Peyer's patch (tissue), 4 donors: ENCODE results near the gene EIF4G1. TPM values are rescaled to one million over a fixed set of nuclear protein-coding genes. Genes with fewer than 3 reads are reported as not detected.

Experiments
- DNase-seq, 3 donors: peaks; one replicate each; pipeline ENCODE4 v3.0.0-alpha.2; 2017 to 2019
- H3K27ac ChIP-seq, 4 donors: fragments of 200-600 bp; sonication (generic); one replicate each; pipeline ENCODE4 v1.5.1; 2016 to 2019
- H3K27me3 ChIP-seq, 2 donors: fragments of 200-600 bp; sonication (generic); one replicate each; pipeline ENCODE4 v1.5.1; 2019
- H3K36me3 ChIP-seq, 3 donors: fragments of 200-600 bp; sonication (generic); one replicate each; pipeline ENCODE4 v1.5.1; 2016 to 2019
- H3K4me1 ChIP-seq, 4 donors: fragments of 200-600 bp; sonication (generic); one replicate each; pipeline ENCODE4 v1.5.1; 2016 to 2019
- H3K4me3 ChIP-seq, 4 donors: fragments of 200-600 bp; sonication (generic); 1 replicate in 3 of 4; 2 replicates in 1 of 4; pipeline ENCODE4 v1.5.1; 2016 to 2019; ENCODE audit warnings: mild to moderate bottlenecking in 1 of 4
- H3K9me3 ChIP-seq, 4 donors: fragments of 200-600 bp; sonication (generic); one replicate each; pipeline ENCODE4 v1.5.1; 2016 to 2019; ENCODE audit warnings: mild to moderate bottlenecking in 1 of 4
- POLR2A ChIP-seq, 2 donors: fragments of 450-650 bp; IDR thresholded peaks; one replicate each; pipeline ENCODE4 v1.5.1; 2017; ENCODE audit warnings: antibody characterized with exemption in 2 of 2, mild to moderate bottlenecking in 2 of 2, moderate library complexity in 2 of 2
- total RNA-seq, 4 donors: library from RNA; depleted of rRNA; stranded (reverse); fragments of >200 nt; gene quantifications; one replicate each; pipeline ENCODE4 v1.1.0, GENCODE V29; 2016
- TF ChIP-seq, protein P1 (sequence below), 6 experiments: fragments of 450-650 bp in 4 of 6; fragments of 200-600 bp in 2 of 6; sonication (generic) in 1 of 6; IDR thresholded peaks; one replicate each; pipeline ENCODE4 v1.5.1; 2017 to 2019; ENCODE audit warnings: antibody characterized with exemption in 6 of 6, mild to moderate bottlenecking in 3 of 6, moderate library complexity in 1 of 6

EIF4G1 gene
- total RNA-seq, 4 donors from 2014 or later = 209 to 295 (median 244) TPM

DNA sequence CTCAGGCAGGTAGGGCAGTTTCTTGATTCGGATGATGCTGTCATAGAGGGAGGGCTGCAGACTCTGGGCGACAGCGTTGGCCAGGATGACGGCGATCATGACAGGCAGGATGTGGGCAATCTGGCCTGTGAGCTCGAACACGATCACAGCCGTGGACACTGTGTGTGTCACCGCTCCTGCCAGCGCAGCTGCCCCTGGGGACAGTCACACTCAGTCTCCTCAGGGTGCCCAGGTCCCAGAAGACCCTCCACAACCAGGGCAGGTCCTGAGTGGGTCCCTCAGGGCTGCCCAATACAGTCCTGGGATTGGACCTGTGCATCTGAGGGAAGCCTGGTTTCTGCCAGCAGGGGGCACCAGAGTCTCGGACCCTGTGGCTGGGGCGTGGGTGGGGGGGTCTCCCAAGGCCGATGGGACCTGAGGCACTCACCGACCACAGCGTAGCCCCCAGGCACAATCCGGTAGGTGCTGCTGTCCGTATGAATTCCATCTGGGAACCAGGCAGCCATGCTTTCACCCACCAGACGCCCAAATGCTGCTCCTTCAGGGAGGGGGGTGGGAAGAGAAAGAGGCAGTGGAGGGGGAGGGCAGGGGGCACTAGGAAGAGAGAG is 39.8 kb downstream of the EIF4G1 start:
- TF ChIP-seq, protein P1, sequence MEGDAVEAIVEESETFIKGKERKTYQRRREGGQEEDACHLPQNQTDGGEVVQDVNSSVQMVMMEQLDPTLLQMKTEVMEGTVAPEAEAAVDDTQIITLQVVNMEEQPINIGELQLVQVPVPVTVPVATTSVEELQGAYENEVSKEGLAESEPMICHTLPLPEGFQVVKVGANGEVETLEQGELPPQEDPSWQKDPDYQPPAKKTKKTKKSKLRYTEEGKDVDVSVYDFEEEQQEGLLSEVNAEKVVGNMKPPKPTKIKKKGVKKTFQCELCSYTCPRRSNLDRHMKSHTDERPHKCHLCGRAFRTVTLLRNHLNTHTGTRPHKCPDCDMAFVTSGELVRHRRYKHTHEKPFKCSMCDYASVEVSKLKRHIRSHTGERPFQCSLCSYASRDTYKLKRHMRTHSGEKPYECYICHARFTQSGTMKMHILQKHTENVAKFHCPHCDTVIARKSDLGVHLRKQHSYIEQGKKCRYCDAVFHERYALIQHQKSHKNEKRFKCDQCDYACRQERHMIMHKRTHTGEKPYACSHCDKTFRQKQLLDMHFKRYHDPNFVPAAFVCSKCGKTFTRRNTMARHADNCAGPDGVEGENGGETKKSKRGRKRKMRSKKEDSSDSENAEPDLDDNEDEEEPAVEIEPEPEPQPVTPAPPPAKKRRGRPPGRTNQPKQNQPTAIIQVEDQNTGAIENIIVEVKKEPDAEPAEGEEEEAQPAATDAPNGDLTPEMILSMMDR (IDR thresholded peaks at IDR 0.05) = peak; percentile 20 to 80 (median 66)
- TF ChIP-seq POLR2A (IDR thresholded peaks at IDR 0.05) = no peak

DNA sequence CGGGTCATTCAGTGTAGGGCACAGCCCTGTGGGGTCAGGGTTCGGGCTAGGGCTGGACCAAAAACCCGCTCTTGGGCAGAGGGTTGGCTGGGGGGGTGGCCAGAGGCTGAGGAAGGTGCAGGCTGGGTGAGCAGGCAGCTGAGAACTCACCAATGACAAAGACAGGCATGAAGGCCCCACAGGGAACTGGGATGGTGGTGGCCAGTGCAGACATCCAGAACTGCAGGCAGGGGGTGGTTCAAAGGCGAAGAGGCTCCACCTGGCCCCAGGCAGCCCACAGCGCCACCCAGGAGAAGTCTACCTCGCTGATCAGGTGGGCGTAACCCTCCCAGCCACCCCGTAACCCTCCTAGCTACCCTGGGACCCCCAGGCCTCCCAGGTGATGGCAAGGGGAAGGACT is 40.3 kb downstream of the EIF4G1 start:
- H3K36me3 ChIP-seq = peaks cover 0 to 23% (median 0%) of the 10 kb centered on the region in 3 donors
- TF ChIP-seq, protein P1 (IDR thresholded peaks at IDR 0.05) = no peak
- no peak for TF ChIP-seq POLR2A (IDR thresholded peaks at IDR 0.05)
- DNase-seq = peak in 1 of 3 donors; percentile 46

More for the DNA sequence above, 39.8 kb downstream of the EIF4G1 start:
- Histone ChIP-seq H3K4me1 (peaks cover 0 to 24% (median 0%) of the 10 kb centered on the region in 4 donors), H3K4me3 (no peak overlapping the region), H3K36me3 (peaks cover 0 to 23% (median 0%) of the 10 kb centered on the region in 3 donors), H3K9me3 (no peaks in the 10 kb centered on the region), H3K27ac (peak overlapping the region in 1 of 4 donors; percentile 5), H3K27me3 (no peaks in the 10 kb centered on the region)
- DNase-seq = peak in 2 of 3 donors; percentile 64 to 82

DNA sequence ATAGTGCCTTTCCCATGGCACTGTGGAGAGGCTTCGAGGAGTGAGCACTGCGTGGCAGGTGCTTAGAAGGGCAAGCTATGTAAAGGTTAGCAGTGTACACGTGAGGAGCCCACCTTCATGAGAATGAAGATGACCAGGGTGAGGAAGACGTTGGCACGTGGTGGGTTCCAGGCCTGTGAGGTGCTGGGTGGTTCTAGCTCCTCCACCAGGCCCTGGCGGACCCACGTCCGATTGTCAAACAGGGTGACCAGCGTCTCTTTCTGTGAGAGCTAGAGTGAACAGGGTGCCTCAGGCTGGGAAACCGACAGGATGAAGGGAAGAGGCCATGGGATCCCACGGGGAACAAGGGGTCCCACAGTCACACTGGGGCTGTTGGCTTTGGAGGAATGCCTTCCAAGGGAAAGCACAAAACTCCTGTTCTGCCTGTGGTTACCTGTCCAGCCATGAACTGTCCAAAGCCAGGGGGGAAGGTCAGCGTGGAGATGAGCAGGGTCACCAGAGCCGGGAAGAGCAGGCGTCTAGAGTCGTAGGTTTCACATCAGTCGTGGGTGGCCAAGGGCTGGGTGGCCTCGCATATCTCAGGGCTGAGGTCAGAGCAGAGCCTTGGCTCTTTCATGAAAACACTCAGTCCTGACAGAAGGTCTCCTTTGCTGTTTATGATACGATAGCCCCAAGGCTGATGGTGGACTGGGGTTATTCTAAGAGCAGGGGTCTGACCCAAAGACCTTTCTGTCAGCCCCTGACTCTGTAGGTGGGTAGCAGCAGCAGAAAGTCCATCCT is 41.0 kb downstream of the EIF4G1 start:
- TF ChIP-seq POLR2A (IDR thresholded peaks at IDR 0.05) = no peak
- TF ChIP-seq, protein P1 (IDR thresholded peaks at IDR 0.05) = no peak
- Histone ChIP-seq H3K9me3 (no peaks in the 10 kb centered on the region), H3K4me3 (no peak overlapping the region), H3K4me1 (peaks cover 0 to 25% (median 0%) of the 10 kb centered on the region in 4 donors), H3K27ac (no peak overlapping the region), H3K27me3 (no peaks in the 10 kb centered on the region), H3K36me3 (peaks cover 0 to 21% (median 0%) of the 10 kb centered on the region in 3 donors)
- DNase-seq = peak in 1 of 3 donors; percentile 47

More for the DNA sequence above, 40.3 kb downstream of the EIF4G1 start:
- Histone ChIP-seq H3K9me3 (no peaks in the 10 kb centered on the region), H3K4me1 (peaks cover 0 to 24% (median 0%) of the 10 kb centered on the region in 4 donors), H3K27me3 (no peaks in the 10 kb centered on the region), H3K27ac (no peak overlapping the region), H3K4me3 (no peak overlapping the region)

DNA sequence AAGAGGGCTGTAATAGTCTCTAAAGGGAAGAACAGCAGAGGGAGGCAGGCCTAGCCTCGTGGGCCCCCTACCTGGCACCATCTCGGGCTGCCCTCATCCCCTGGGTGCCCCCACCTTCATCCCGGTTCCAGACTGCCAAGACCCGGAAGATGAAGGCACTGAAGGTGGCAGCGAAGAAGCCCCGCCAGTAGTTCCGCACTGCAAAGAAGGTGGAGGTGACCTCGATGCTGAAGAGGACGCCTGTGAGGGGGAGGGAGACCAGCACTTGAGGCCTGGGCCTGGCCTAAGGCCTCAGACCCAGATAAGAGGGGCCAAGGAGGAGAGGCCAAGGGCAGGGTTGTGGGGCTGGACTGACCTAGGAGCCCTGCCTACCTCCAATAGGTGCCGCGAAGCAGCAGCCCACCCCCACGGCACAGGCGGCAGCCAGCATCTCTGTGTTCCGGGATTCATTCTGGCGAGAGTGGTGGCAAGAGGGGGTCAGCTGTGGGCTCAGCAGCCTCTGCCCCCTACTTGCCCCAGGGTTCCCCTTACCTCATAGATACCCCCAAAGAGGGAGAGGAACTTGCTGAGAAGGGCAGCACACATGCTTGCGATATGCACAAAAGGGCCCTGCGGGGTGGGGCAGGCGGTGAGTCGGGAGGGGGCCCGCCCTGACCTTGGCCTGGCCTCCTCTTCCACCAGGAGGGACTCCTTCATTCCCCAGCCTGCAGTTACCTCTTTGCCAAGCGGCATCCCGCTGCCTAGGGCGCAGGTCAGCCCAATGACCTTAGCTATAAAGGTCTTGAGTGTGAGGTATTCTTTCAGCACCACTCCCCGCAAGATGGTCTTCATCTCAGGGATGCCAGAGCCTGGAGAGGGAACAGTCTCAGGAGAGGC is 43.1 kb downstream of the EIF4G1 start:
- H3K4me1 ChIP-seq = peaks cover 0 to 21% (median 3%) of the 10 kb centered on the region in 4 donors
- H3K9me3 ChIP-seq = no peaks in the 10 kb centered on the region

DNA sequence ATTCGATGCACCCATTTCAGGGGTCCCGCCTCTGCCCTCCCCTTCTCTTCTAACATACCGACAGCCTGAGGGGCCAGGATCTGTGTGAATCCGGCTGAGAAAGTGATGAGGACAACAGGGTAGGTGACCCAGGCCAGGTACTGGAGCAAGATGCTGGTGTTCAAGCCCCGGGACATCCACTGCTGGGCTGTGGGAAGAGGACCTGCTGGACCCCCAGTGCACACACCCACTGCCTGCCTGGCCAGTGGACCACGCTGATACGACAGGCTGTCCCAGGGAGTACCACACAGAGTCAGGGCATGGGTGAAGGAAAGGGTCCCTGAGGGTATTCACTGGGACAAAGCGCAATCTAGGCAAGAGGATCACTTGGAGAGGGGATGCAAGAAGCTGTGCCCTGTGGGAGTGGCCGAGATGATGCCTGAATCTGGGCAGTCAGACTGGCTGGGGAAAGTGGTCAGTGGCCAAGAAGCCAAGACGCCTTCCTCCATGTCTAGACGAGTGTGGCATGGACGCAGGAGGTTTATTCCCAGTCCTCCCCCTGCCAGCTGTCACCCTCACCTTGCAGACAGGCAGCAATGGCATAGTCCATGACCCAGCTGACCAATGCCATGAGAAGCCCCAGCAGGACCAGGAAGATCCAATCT is 43.8 kb downstream of the EIF4G1 start:
- Histone ChIP-seq H3K9me3 (no peaks in the 10 kb centered on the region), H3K4me3 (no peak overlapping the region), H3K4me1 (peaks cover 0 to 20% (median 3%) of the 10 kb centered on the region in 4 donors), H3K27me3 (no peaks in the 10 kb centered on the region), H3K27ac (no peak overlapping the region), H3K36me3 (peaks cover 0 to 15% (median 0%) of the 10 kb centered on the region in 3 donors)
- no peak for DNase-seq
- TF ChIP-seq POLR2A (IDR thresholded peaks at IDR 0.05) = no peak
- TF ChIP-seq, protein P1 (IDR thresholded peaks at IDR 0.05) = no peak

More for the DNA sequence above, 43.1 kb downstream of the EIF4G1 start:
- Histone ChIP-seq H3K36me3 (peaks cover 0 to 15% (median 0%) of the 10 kb centered on the region in 3 donors), H3K27ac (no peak overlapping the region), H3K4me3 (no peak overlapping the region), H3K27me3 (no peaks in the 10 kb centered on the region)
- TF ChIP-seq POLR2A (IDR thresholded peaks at IDR 0.05) = no peak
- DNase-seq = no peak
